Thyroid gland (tissue), 4 donors: ENCODE measurements around the gene DYNLT2.

Source experiments
- CTCF ChIP-seq, 6 experiments: fragments of 200-600 bp in 3 of 6; fragments of 450-650 bp in 3 of 6; sonication (generic) in 3 of 6; IDR thresholded peaks; one replicate each; pipeline ENCODE4 v1.5.1; 2016 to 2019; ENCODE audit warnings: antibody characterized with exemption in 6 of 6, mild to moderate bottlenecking in 2 of 6, inconsistent platforms in 1 of 6, moderate library complexity in 1 of 6
- POLR2A ChIP-seq, 2 donors: fragments of 450-650 bp; IDR thresholded peaks; one replicate each; pipeline ENCODE4 v1.6.1; 2017; ENCODE audit warnings: antibody characterized with exemption in 2 of 2, mild to moderate bottlenecking in 2 of 2, moderate library complexity in 1 of 2

GRCh38 chr6:169779896-169780295 lies 28.5 kb upstream of the DYNLT2 start:
- no peak for TF ChIP-seq CTCF (IDR thresholded peaks at IDR 0.05)
- TF ChIP-seq POLR2A (IDR thresholded peaks at IDR 0.05): no peak
